22Rv1 (cell line): ENCODE results near the gene MZB1.

Experiments used
- ZFX ChIP-seq: fragments of 450-650 bp; IDR thresholded peaks from 2 replicates; pipeline ENCODE4 v1.6.1; 2017; ENCODE audit warnings: antibody characterized with exemption, borderline replicate concordance
- TF ChIP-seq, protein P1 (sequence below): fragments of 450-650 bp; IDR thresholded peaks from 2 replicates; pipeline ENCODE4 v1.5.1; 2017; ENCODE audit warnings: mild to moderate bottlenecking

DNA sequence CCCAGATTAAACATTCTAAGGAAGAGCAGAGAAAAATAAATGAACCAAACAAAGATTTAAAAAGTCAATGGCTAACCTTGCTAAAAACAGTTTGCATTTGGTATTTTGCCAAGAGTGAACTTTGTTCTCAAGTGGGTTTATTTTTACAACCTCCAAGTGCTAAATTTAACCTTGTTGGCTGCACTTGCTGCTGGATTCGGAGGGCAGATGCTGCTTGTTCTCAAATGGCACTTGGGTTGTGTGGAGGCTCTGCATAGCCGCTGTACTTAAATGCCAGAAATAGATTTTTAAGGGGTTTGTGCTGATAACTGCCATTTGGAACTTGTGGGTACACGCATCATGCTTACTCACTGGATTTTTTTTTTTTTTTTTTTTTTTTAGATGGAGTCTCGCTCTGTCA, 27.5 kb upstream of the MZB1 start:
- TF ChIP-seq, protein P1, sequence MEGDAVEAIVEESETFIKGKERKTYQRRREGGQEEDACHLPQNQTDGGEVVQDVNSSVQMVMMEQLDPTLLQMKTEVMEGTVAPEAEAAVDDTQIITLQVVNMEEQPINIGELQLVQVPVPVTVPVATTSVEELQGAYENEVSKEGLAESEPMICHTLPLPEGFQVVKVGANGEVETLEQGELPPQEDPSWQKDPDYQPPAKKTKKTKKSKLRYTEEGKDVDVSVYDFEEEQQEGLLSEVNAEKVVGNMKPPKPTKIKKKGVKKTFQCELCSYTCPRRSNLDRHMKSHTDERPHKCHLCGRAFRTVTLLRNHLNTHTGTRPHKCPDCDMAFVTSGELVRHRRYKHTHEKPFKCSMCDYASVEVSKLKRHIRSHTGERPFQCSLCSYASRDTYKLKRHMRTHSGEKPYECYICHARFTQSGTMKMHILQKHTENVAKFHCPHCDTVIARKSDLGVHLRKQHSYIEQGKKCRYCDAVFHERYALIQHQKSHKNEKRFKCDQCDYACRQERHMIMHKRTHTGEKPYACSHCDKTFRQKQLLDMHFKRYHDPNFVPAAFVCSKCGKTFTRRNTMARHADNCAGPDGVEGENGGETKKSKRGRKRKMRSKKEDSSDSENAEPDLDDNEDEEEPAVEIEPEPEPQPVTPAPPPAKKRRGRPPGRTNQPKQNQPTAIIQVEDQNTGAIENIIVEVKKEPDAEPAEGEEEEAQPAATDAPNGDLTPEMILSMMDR: no peak
- TF ChIP-seq ZFX: no peak
